Mucosa of descending colon (tissue), 3 donors: ENCODE data around the gene FADS2. TPM values are rescaled to one million over a fixed set of nuclear protein-coding genes. Genes with fewer than 3 reads are reported as not detected.

Experiments
- ATAC-seq: fragments of 200-7000 bp; cut with Tn5 transposase; one replicate; pipeline ENCODE4 v1.9.1; 2020; ENCODE audit warnings: mild to moderate bottlenecking, moderate library complexity
- DNase-seq, 3 donors: peaks; one replicate each; pipeline ENCODE4 v3.0.0-alpha.2; 2020
- H3K36me3 ChIP-seq: fragments of 200-600 bp; one replicate; pipeline ENCODE4 v1.8.0; 2021; ENCODE audit warnings: low read depth, mild to moderate bottlenecking
- H3K4me1 ChIP-seq: fragments of 200-600 bp; one replicate; pipeline ENCODE4 v1.8.0; 2021; ENCODE audit warnings: low read depth, mild to moderate bottlenecking
- H3K4me3 ChIP-seq: fragments of 200-600 bp; one replicate; pipeline ENCODE4 v1.8.0; 2021; ENCODE audit warnings: mild to moderate bottlenecking
- H3K9me3 ChIP-seq: fragments of 200-600 bp; one replicate; pipeline ENCODE4 v1.8.0; 2021; ENCODE audit warnings: mild to moderate bottlenecking
- intact Hi-C, 2 donors: fragments of 100-400 bp; cut with DNase I in 1 of 2; cut with micrococcal nuclease in 1 of 2; formaldehyde crosslinking; loops; one replicate each; pipeline versions ENCODE4 v1.11.0 to v1.11.1; 2022; cut with DNase I, micrococcal nuclease
- total RNA-seq, 3 donors: library from RNA; stranded (reverse); fragmentation: NEBNext Ultra II Directional in 2 of 3; extraction: Animal tissue kit (Norgen Biotek cat#: 25700) in 2 of 3; gene quantifications; one replicate each; pipeline versions ENCODE4 v1.2.1 to v1.2.4, GENCODE V29; 2021 to 2023
- TF ChIP-seq, protein P1 (sequence below): fragments of 200-600 bp; IDR thresholded peaks from one replicate; pipeline ENCODE4 v1.8.0; 2022; ENCODE audit warnings: antibody characterized with exemption, mild to moderate bottlenecking
- donor health status: DM: no; HTN: no; CAD: no; lungs with moderate emphysema.
- donor health status: DM: no; HTN: no; CAD: no.
- donor health status: DM: no; HTN: yes; CAD: no.

Gene FADS2
- total RNA-seq, 3 donors from 2014 or later: 2.5 to 29.3 (median 8.6) TPM

DNA sequence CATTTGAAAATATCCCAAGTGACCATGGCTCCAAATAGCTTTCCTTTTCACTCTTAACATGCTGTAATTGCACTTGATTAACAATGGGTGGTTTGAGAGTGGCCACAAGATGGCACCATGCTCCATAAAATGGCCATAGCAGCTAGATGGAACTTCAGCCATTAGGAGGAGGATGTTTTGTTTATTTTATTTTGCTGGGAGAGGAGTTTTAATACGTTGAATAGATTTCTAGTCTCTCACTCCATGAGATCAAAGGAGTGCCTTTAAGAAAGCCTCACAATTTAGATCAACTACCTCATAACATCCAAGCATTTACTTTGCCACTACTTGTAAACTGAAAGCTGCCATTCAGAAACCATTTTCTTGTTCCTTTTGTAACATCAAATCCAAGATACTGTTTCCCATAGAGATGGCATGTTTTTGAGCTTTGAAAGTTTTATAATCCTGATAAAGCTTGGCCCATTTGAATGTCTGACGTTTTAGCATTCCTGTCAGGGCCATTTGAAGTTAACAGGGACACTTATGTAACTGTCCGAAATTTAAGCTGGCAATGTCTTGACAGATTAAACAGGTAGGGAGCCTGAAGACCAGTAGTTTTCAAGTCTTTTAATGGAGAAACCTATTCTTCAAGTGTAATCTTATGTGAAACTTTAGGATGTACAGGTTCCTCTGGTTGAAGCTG lies 30.7 kb upstream of the FADS2 start:
- intact Hi-C loops: no loop called here
- Histone ChIP-seq H3K9me3 (no peaks in the 10 kb centered on the region), H3K36me3 (no peaks in the 10 kb centered on the region), H3K4me3 (no peak overlapping the region), H3K4me1 (peaks cover 13% of the 10 kb centered on the region)
- DNase-seq: peak in 2 of 3 donors; percentile 61 to 92
- ATAC-seq: peak; percentile 45
- TF ChIP-seq, protein P1, sequence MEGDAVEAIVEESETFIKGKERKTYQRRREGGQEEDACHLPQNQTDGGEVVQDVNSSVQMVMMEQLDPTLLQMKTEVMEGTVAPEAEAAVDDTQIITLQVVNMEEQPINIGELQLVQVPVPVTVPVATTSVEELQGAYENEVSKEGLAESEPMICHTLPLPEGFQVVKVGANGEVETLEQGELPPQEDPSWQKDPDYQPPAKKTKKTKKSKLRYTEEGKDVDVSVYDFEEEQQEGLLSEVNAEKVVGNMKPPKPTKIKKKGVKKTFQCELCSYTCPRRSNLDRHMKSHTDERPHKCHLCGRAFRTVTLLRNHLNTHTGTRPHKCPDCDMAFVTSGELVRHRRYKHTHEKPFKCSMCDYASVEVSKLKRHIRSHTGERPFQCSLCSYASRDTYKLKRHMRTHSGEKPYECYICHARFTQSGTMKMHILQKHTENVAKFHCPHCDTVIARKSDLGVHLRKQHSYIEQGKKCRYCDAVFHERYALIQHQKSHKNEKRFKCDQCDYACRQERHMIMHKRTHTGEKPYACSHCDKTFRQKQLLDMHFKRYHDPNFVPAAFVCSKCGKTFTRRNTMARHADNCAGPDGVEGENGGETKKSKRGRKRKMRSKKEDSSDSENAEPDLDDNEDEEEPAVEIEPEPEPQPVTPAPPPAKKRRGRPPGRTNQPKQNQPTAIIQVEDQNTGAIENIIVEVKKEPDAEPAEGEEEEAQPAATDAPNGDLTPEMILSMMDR: peak; percentile 49

DNA sequence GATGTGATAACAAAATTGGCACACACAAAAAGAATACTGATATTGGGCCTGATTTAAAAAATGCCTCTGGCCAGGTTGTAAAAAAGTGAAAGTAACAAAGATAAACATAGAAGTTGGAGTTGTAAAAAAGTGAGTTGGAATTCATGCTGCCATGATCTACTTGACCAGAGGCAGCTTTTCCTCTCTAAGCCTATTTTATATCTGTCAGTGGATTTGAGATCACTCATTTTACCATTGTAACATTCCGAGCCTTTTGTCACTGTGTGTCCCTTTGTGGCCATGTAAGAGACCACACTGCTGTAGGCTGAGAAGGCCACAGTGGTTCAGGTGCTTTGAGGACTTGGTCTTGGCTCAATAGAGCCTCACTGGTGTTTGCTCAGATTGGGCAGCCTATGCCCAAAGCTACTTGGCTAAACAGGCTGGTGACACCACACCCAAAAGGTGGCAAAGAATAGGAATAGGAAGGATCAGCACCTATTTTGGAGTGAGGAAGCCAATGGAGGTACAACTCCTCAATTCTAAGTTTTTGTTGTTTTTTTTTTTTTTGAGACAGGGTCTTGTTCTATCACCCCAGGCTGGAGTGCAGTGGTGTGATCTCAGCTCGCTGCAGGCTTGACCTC lies 28.3 kb upstream of the FADS2 start:
- DNase-seq (no peak), ATAC-seq (no peak)
- Histone ChIP-seq H3K4me3 (no peak overlapping the region), H3K9me3 (no peaks in the 10 kb centered on the region), H3K4me1 (no peaks in the 10 kb centered on the region), H3K36me3 (no peaks in the 10 kb centered on the region)
- TF ChIP-seq, protein P1: no peak
- intact Hi-C loops: loop anchor here in 1 of 2 donors (10.0 kb wide), 1 partner anchor 145 kb away; no protein-coding TSS in a partner anchor

DNA sequence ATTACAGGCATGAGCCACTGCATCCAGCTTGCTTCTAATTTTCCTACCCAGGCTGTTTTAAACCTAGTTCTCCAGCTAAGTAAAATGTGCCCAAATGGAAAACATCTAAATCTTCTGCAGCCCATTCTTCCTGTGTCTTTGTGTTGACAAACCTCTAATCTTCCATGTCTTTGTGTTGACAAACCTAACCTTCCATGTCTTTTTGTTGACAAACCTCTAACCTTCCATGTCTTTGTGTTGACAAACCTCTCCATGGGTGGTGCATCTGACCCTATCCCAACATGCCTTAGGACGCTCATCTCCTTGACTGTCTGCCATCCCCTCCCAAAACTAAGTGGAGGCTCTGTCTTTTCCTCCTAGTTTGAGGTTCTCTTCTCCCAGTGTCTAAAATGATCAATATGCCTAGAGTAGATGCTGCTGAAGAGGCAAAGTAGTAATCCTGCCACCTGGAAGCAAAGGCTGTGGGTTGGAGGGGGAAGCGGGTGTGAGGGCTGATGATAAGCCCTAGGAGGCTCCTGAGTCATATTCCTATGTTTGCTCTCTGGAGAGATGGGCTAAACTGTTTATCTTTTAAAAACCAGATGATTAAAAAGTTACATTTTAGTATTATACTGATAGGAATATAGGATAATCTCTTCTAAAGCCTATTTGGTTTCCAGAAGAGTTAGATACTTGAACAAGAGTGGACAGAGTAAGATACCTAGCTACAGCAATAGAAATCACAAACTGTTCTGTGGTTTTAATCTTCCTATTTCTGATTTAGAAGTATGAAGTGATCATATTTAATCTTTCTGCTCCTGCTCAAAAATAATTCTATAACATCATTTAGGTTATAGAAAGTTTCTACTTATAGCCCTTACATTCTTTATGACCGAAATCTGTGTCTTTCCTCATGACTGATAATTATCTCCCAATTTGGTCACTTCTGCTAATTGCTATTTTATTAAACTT lies 27.5 kb upstream of the FADS2 start:
- intact Hi-C loops: loop anchor here in 1 of 2 donors (10.0 kb wide), 1 partner anchor 144 kb away; no protein-coding TSS in a partner anchor
- DNase-seq (no peak), ATAC-seq (no peak)
- Histone ChIP-seq H3K4me3 (no peak overlapping the region), H3K36me3 (no peaks in the 10 kb centered on the region), H3K9me3 (no peaks in the 10 kb centered on the region), H3K4me1 (no peaks in the 10 kb centered on the region)
- TF ChIP-seq, protein P1: no peak

DNA sequence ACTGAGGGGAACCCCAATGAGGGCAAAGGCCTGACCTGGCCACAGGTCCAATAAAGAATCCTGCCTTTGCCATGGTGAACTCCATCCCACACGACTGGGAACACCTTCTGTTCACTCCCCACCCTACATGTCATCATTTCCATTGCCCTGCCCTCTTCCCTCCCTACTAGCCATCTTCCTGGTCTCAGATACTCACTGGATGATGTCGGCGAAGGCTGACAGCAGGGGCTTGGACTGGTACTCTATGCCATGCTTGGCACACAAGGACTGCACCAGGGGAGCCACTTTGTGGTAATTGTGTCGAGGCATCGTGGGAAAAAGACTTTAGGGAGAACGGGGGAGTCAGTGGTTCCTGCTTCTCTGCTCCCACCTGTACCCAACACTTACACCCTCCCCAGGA lies 25.5 kb upstream of the FADS2 start:
- ATAC-seq (no peak), DNase-seq (no peak)
- Histone ChIP-seq H3K4me3 (no peak overlapping the region), H3K4me1 (no peaks in the 10 kb centered on the region), H3K9me3 (no peaks in the 10 kb centered on the region), H3K36me3 (no peaks in the 10 kb centered on the region)
- TF ChIP-seq, protein P1: no peak
- intact Hi-C loops: loop anchor here in 1 of 2 donors (10.0 kb wide), 1 partner anchor 142 kb away; no protein-coding TSS in a partner anchor

DNA sequence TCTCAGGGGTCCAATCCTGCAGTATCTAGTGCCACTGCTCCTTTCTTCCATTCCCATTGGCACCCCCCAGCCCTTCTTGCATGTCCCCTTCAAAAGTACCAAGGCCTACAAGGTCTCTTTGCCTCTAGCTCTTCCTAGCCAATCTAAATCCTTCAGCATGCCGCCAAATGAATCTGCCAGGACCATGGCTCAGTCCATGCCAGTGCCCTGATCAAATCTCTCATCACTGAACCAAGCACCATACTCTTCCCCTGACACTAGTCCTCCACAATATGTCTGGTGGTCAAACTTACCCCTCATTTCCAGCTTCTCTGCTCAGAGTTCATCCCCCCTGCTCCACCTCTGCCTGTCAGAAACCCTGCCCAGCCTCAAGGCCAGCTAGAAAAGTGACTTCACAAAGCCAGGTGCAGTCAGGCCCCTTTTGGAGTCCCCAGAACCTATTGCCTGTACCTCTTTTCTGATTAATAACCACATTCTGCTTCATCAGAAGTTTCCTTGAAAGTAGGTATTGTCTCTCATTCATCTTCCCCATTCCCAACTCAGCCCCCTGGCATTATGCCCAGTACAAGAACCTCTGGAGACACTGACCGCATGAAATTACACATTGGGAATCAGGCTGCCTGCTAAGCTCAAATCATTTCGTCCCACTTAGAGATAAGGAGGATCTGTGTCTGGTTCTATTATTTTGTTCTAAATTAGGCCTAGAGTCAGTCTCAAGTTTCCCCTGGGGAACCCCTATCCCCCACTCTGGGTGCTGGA lies 24.0 kb upstream of the FADS2 start:
- H3K36me3 ChIP-seq: no peaks in the 10 kb centered on the region
- DNase-seq: no peak

More for the DNA sequence above, 24.0 kb upstream of the FADS2 start:
- no peak for ATAC-seq
- H3K4me3 ChIP-seq: no peak overlapping the region
- no peaks in the 10 kb centered on the region for H3K9me3 ChIP-seq
- TF ChIP-seq, protein P1: no peak
- intact Hi-C loops: loop anchor here in 1 of 2 donors (10.0 kb wide), 1 partner anchor 141 kb away; no protein-coding TSS in a partner anchor
- H3K4me1 ChIP-seq: no peaks in the 10 kb centered on the region
